ENCODE measurements around the gene IGFBP6. TPM values are rescaled to one million over a fixed set of nuclear protein-coding genes. Genes with fewer than 3 reads are reported as not detected.

IGFBP6 gene
- total RNA-seq, 4 donors from 2014 or later, result 246 to 902 (median 719) TPM

DNA sequence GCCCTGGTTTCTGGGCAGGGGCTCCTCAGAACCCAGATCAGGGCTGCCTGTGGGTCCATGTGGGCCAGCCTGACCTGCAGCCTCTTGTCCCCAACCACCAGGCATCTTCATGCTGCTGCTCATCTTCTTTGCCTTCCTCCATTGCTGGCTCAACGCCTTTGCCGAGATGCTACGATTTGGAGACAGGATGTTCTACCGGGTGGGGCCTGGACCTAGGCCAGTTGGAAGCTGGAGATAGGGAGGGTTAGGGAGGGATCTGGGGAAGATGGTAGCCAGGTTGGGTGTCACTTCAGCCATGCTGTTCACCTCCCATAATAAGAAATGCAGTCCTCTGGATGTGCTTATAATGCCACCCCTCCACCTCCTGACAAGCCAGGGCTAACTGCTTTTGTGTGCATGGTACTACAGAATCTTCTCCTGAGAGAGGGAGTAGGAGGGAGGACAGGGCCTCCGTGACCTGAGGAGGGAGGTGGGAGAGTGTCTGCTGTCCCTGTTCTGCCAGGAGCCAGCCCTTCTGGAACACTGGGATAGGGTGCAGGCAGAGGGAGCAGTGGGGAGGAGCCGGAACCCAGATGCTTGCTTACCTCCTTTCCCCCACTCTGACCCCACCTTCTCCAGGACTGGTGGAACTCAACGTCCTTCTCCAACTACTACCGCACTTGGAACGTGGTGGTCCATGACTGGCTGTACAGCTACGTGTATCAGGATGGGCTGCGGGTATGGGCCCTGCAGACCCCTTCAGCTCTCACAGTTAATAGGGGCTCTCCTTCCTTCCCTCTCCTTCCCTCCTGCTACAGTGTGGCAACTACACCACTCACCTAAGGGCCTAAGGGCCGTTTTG is 23.4 kb downstream of the IGFBP6 start:
- TF ChIP-seq, protein P1, sequence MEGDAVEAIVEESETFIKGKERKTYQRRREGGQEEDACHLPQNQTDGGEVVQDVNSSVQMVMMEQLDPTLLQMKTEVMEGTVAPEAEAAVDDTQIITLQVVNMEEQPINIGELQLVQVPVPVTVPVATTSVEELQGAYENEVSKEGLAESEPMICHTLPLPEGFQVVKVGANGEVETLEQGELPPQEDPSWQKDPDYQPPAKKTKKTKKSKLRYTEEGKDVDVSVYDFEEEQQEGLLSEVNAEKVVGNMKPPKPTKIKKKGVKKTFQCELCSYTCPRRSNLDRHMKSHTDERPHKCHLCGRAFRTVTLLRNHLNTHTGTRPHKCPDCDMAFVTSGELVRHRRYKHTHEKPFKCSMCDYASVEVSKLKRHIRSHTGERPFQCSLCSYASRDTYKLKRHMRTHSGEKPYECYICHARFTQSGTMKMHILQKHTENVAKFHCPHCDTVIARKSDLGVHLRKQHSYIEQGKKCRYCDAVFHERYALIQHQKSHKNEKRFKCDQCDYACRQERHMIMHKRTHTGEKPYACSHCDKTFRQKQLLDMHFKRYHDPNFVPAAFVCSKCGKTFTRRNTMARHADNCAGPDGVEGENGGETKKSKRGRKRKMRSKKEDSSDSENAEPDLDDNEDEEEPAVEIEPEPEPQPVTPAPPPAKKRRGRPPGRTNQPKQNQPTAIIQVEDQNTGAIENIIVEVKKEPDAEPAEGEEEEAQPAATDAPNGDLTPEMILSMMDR (IDR thresholded peaks at IDR 0.05), result no peak
- ATAC-seq (ENCODE audit: low FRiP score) (no peak), DNase-seq (ENCODE audit: low spot score) (no peak)

DNA sequence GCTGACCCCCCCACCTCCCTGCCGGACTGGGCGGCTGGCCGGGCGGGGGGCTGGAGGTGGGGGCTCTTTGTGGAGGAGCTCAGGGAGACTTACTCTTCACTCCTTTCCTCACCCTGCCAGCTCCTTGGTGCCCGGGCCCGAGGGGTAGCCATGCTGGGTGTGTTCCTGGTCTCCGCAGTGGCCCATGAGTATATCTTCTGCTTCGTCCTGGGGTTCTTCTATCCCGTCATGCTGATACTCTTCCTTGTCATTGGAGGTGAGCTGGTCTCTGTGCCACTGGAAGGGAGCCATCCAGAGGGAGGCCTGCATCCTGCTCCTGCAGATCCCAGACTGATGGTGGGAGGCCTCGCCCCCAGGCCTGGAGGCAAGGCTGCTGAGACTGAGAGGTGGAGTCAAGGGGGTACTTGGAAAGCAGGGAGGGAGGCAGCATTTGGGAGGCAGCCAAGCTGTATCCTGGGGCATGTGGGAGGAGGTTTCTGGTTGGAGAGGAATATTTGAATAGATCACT is 25.5 kb downstream of the IGFBP6 start:
- TF ChIP-seq, protein P1 (IDR thresholded peaks at IDR 0.05), result no peak
- ATAC-seq (ENCODE audit: low FRiP score) (no peak), DNase-seq (ENCODE audit: low spot score) (no peak)

DNA sequence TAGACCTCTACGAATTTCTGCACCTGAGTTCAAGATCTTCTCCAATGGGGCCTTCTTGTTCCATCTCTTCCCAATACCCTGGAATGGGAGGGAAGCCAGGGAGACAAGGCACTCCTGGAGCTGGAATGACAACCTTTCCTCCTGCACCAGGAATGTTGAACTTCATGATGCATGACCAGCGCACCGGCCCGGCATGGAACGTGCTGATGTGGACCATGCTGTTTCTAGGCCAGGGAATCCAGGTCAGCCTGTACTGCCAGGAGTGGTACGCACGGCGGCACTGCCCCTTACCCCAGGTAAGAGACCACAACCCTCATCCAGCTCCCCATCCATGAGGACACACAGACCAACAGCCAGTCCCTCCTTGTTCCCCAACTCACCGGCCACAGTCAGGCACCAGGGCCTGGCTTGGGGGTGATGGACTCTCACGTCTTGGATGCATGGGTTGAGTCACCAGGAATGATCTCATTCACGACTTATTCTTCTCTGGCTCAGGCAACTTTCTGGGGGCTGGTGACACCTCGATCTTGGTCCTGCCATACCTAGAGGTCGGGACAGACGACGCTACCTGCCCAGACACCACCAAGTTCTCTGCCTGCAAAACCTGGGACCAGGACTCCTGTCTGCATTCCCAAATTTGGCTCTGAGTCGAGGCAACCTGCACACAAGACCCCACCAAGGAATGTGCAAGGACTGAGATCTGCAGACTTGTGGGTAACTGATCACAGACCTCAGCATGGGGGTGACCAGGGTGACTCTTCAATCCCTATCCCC is 26.3 kb downstream of the IGFBP6 start:
- no peak for ATAC-seq (ENCODE audit: low FRiP score)
- TF ChIP-seq, protein P1 (IDR thresholded peaks at IDR 0.05), result no peak
- no peak for DNase-seq (ENCODE audit: low spot score)

DNA sequence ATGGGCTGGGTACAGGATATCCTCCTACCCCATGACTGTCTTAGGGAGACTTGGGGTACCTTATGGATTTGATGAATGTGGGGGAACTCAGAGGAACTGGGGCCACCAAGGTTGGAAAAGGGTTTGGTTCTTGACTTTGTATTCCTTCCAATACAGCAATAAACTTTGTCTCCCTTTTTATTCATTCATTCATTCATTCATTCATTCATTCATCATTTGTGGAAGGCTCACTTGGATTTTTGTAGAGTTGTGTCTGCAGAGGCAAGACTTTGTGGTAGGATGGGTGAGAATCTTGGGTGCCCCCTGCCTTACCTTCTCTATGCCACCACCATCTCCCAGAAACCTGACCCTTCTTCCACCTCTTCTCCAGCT is 26.9 kb downstream of the IGFBP6 start:
- TF ChIP-seq, protein P1 (IDR thresholded peaks at IDR 0.05), result no peak
- DNase-seq (ENCODE audit: low spot score), result no peak
- ATAC-seq (ENCODE audit: low FRiP score), result no peak

DNA sequence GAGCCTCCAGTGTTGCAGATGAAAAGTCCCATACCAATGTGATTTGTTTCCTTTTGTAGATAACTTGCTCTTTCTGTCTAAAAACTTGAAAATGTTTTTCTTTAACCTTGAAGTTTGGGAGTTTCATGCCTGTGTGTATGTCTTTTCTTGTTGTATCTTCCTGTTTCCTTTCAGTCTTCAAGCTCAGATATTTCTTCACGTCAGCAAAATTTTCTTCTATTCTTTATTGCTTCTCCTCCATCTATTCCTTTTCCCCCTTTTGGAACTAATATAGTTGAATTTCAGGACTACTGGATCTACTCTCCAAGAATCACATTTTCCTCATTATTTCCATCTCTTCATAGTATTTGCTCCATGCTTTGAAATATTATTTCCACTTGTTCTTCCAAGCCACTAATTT is 29.7 kb downstream of the IGFBP6 start:
- ATAC-seq (ENCODE audit: low FRiP score) (no peak), DNase-seq (ENCODE audit: low spot score) (no peak)
- TF ChIP-seq, protein P1 (IDR thresholded peaks at IDR 0.05), result no peak

DNA sequence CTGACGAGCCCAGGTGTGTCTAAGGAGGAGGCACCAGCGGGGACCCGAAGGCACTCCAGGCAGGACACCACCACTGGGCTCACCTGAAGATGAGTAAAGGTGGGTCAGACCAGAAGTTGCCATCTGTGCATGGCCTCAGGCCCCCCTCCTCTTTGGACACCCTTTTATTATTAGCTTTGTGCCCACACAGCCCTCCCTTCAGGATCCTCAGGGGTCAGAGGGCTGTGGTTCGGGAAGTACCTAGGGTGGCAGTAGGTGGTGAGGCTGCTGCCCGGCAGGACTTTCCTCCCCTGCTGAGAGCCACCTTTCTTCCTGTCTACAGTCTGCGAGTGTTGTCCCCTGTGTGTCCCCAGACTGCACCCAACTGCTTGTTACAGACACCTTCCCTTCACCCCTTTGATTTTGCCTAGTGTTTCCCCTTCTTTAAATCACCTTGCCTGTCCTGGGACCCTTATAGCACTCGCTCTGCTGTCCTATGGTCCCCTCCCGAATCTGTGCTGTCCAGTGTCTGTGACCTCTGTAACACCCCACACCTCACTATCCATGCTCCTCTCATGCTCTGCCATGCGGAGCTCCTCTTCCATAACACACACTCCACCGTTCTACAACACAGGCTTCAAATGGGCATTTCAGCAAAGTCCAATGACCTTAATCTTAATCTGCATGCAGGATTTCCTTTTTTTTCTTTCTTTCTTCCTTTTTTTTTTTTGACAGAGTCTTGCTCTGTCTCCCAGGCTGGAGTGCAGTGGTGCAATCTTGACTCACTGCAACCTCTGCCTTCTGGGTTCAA is 31.5 kb downstream of the IGFBP6 start:
- DNase-seq (ENCODE audit: low spot score) (no peak), ATAC-seq (ENCODE audit: low FRiP score) (no peak)
- TF ChIP-seq, protein P1 (IDR thresholded peaks at IDR 0.05), result no peak

Measured in omental fat pad (tissue), 4 donors.